Activated naive CD4-positive, alpha-beta T cell treated with anti-CD3 and anti-CD28 coated beads, Interleukin-2, amount 10 ng/mL, durations not matched to agents 7 days and 5 days (primary cell): ENCODE results near the gene KCTD13.
"Not testable (repeated sequence)": the region's sequence is repeated elsewhere in the genome, so short reads cannot be mapped to it uniquely, and the experiment has no call there.

Source experiments
- CTCF ChIA-PET: fragments of 350-600 bp; sonication (Branson Sonifier 250); formaldehyde crosslinking; loops from one replicate; lab custom pipeline; 2021; ENCODE audit warnings: antibody characterized with exemption; lab: Charles Lee
- DNase-seq: peaks from one replicate; pipeline ENCODE4 v3.0.0-alpha.2; 2020
- H3K27ac Mint-ChIP-seq: one replicate; pipeline ENCODE4 v1.8.0; 2021; ENCODE audit warnings: mild to moderate bottlenecking, moderate library complexity, mixed read lengths
- H3K27me3 Mint-ChIP-seq: one replicate; pipeline ENCODE4 v1.8.0; 2021; ENCODE audit warnings: mild to moderate bottlenecking, mixed read lengths
- H3K36me3 Mint-ChIP-seq: one replicate; pipeline ENCODE4 v1.8.0; 2021; ENCODE audit warnings: mixed read lengths
- H3K4me1 Mint-ChIP-seq: one replicate; pipeline ENCODE4 v1.8.0; 2021; ENCODE audit warnings: mixed read lengths
- H3K4me3 Mint-ChIP-seq: one replicate; pipeline ENCODE4 v1.8.0; 2021; ENCODE audit warnings: mild to moderate bottlenecking, moderate library complexity, mixed read lengths
- H3K9me3 Mint-ChIP-seq: one replicate; pipeline ENCODE4 v1.8.0; 2021; ENCODE audit warnings: mixed read lengths

Gene KCTD13

GRCh38 chr16:29961127-29961478, 35.1 kb upstream of the KCTD13 start:
- CTCF ChIA-PET, result interaction anchor here (0.6 to 1.9 kb wide), 3 partner anchors 13 to 70 kb away, joined by 3 to 9 read pairs (median 5); partner anchors contain the start of gene TAOK2
- Mint-ChIP-seq H3K4me3 (peak overlapping the region; percentile 88), H3K27me3 (peaks cover 8% of the 10 kb centered on the region), H3K4me1 (peaks cover 24% of the 10 kb centered on the region), H3K9me3 (no peaks in the 10 kb centered on the region), H3K27ac (peak overlapping the region; percentile 90), H3K36me3 (peaks cover 15% of the 10 kb centered on the region)
- DNase-seq, result no peak

DNA sequence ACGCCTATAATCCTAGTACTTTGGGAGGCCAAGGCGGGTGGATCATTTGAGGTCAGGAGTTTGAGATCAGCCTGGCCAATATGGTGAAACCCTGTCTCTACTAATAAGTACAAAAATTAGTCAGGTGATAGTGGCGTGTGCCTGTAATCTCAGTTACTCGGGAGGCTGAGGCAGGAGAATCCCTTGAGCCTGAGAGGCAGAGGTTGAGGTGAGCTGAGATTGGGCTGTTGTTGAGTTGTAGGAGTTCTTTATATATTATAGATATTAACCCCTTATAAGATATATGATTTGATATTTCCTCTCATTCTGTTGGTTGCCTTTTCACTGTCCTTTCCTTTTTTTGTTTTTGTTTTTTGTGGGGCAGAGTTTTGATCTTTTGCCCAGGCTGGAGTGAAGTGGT, 33.8 kb upstream of the KCTD13 start:
- Mint-ChIP-seq H3K4me1 (peaks cover 23% of the 10 kb centered on the region), H3K36me3 (peaks cover 11% of the 10 kb centered on the region)
- H3K27ac Mint-ChIP-seq, H3K4me3 Mint-ChIP-seq, H3K27me3 Mint-ChIP-seq, H3K9me3 Mint-ChIP-seq, DNase-seq, CTCF ChIA-PET: not testable (repeated sequence)

DNA sequence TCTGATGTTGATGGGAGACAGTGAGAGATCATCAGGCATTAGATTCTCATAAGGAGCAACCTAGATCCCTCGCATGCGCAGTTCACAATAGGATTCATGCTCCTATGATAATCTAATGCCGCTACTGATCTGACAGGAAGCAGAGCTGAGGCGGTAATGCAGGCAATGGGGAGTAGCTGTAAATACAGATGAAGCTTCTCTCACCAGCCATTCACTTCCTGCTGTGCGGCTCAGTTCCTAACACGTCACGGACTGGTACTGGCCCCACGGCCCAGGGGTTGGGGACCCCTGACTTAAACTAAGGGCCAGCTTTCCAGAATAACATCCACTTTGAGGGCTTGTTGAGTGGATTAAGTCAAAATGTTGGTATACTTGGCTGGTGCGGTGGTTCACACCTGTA, 33.3 kb upstream of the KCTD13 start:
- Mint-ChIP-seq H3K9me3 (no peaks in the 10 kb centered on the region), H3K27ac (peak overlapping the region; percentile 55), H3K4me1 (peaks cover 23% of the 10 kb centered on the region), H3K4me3 (no peak overlapping the region), H3K36me3 (peaks cover 8% of the 10 kb centered on the region), H3K27me3 (peaks cover 8% of the 10 kb centered on the region)
- CTCF ChIA-PET, result no interaction called here
- DNase-seq, result no peak

DNA sequence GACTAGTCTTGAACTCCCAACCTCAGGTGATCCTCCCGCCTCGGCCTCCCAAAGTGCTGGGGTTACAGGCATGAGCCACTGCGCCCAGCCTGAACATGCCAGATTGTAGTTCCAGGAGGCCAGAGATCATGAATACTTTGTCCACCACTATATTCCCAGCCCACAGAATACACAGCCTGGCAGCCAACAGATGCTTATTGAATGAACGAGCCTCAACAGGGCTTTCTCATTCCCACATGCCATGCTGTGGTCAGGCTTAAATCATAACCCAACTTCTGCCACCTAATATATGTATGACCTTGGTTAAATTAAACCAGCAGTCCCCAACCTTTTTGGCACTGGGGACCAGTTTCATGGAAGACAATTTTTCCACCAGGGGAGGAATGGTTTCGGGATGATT, 32.7 kb upstream of the KCTD13 start:
- CTCF ChIA-PET, result no interaction called here
- peaks cover 23% of the 10 kb centered on the region for H3K4me1 Mint-ChIP-seq

DNA sequence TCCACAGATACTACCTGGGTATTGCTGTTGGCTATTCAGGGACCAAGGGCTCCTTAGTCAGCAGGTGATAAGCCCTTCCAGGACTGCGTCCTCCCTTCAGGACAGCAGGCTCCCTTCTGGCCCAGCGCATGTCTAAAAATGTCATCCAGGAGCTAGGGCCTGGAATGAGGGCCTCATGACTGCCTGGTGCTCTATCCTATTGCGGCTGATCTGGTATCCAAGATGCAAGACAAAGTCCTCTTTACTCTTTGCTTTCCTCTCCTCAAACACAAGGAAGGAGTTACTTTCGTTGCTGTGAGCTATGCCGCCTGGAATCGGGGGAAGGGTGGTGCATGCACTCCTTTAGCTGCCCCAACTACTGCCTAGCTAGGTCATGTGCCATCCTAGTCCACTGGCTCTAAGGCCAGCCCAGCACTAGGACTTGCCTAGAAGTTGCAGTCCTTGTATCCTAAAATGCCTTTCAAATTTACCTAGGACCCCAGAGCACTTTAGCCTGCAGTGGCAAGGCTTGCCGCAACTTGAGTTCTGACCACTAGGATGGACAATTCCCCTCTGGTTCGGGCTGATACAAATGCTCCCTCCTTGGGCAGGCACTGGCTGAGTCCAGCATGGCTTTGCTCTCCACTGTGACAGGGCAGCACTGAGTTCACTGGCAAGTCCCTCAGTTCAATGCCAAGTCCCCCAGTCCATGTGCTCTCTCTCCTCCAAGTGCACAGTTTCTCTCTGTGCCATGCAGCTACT, 25.8 kb upstream of the KCTD13 start:
- no peaks in the 10 kb centered on the region for H3K4me1 Mint-ChIP-seq
- H3K27me3 Mint-ChIP-seq, result peaks cover 23% of the 10 kb centered on the region
- H3K36me3 Mint-ChIP-seq, result no peaks in the 10 kb centered on the region
- no peak overlapping the region for H3K4me3 Mint-ChIP-seq
- H3K27ac Mint-ChIP-seq, result no peak overlapping the region
- CTCF ChIA-PET, result interaction anchor here (0.8 kb wide), 1 partner anchor 8 kb away, joined by 4 read pairs; no protein-coding TSS in a partner anchor
- peaks cover 4% of the 10 kb centered on the region for H3K9me3 Mint-ChIP-seq
- DNase-seq, result no peak

More for the DNA sequence above, 32.7 kb upstream of the KCTD13 start:
- Mint-ChIP-seq H3K36me3 (peaks cover 8% of the 10 kb centered on the region), H3K27me3 (peaks cover 12% of the 10 kb centered on the region), H3K27ac (no peak overlapping the region), H3K9me3 (no peaks in the 10 kb centered on the region), H3K4me3 (no peak overlapping the region)
- DNase-seq, result no peak

DNA sequence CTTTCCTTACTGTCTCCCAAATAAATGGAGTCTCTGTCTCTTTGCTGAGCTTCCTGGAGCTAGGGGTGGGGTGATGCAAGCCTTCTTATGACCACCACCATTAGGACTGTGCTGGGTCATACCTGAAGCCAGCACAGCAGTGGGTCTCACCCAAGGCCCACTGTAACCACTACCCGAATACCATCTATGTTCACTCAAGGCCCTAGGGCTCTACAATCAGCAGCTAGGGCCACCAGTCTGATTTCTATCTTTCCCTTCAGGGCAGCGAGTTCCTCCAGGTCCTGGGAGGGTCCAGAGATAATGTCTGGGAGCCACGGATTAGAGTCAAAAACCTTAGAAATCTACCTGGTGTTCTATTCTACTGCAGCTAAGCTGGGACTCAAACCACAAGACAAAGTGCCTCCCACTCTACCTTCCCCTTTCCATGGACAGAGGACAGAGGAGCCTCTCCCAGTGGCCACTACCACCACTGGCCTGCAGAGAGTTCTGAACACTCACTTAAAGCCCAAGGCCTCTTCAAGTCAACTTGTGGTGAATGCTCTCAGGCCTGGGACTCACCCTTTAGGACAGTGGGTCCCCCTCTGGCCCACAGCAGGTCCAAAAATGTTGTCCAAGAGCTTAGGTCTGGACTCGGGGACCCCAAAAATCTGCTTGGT, 24.9 kb upstream of the KCTD13 start:
- H3K4me1 Mint-ChIP-seq, result no peaks in the 10 kb centered on the region
- DNase-seq, result no peak
- H3K36me3 Mint-ChIP-seq, result no peaks in the 10 kb centered on the region
- CTCF ChIA-PET, result interaction anchor here (0.8 kb wide), 1 partner anchor 7 kb away, joined by 4 read pairs; no protein-coding TSS in a partner anchor
- no peak overlapping the region for H3K27ac Mint-ChIP-seq
- no peak overlapping the region for H3K4me3 Mint-ChIP-seq
- H3K27me3 Mint-ChIP-seq, result peaks cover 22% of the 10 kb centered on the region
- H3K9me3 Mint-ChIP-seq, result peaks cover 4% of the 10 kb centered on the region

- H3K27me3 Mint-ChIP-seq, result peaks cover 25% of the 10 kb centered on the region
- peaks cover under 1% of the 10 kb centered on the region for H3K4me1 Mint-ChIP-seq
- H3K27ac Mint-ChIP-seq, result no peak overlapping the region
- no peaks in the 10 kb centered on the region for H3K36me3 Mint-ChIP-seq
- no peak overlapping the region for H3K4me3 Mint-ChIP-seq
- CTCF ChIA-PET, result interaction anchor here (0.8 kb wide), 1 partner anchor 58 kb away, joined by 3 read pairs; no protein-coding TSS in a partner anchor
- H3K9me3 Mint-ChIP-seq, result peaks cover 4% of the 10 kb centered on the region
- no peak for DNase-seq
These were observed 21.9 kb upstream of the KCTD13 start for GRCh38 chr16:29947897-29948296.

- Mint-ChIP-seq H3K9me3 (no peaks in the 10 kb centered on the region), H3K4me1 (peaks cover 4% of the 10 kb centered on the region), H3K4me3 (no peak overlapping the region), H3K36me3 (no peaks in the 10 kb centered on the region), H3K27ac (no peak overlapping the region), H3K27me3 (peaks cover 30% of the 10 kb centered on the region)
- CTCF ChIA-PET, result interaction anchor here (0.6 kb wide), 1 partner anchor 7 kb away, joined by 4 read pairs; no protein-coding TSS in a partner anchor
- DNase-seq, result no peak
These were observed 18.1 kb upstream of the KCTD13 start for GRCh38 chr16:29943846-29944799.

GRCh38 chr16:29940656-29941055, 14.6 kb upstream of the KCTD13 start:
- DNase-seq, result no peak
- no peaks in the 10 kb centered on the region for H3K9me3 Mint-ChIP-seq
- no peak overlapping the region for H3K27ac Mint-ChIP-seq

GRCh38 chr16:29931750-29932149, 5.7 kb upstream of the KCTD13 start:
- DNase-seq, H3K9me3 Mint-ChIP-seq, H3K27ac Mint-ChIP-seq, H3K36me3 Mint-ChIP-seq, H3K4me3 Mint-ChIP-seq: not testable (repeated sequence)
- Mint-ChIP-seq H3K4me1 (peaks cover 13% of the 10 kb centered on the region), H3K27me3 (peaks cover 33% of the 10 kb centered on the region)
- CTCF ChIA-PET, result interaction anchor here (0.6 kb wide), 1 partner anchor 29 kb away, joined by 3 read pairs; no protein-coding TSS in a partner anchor

More at GRCh38 chr16:29940656-29941055, 14.6 kb upstream of the KCTD13 start:
- Mint-ChIP-seq H3K36me3 (no peaks in the 10 kb centered on the region), H3K27me3 (peaks cover 44% of the 10 kb centered on the region), H3K4me1 (peaks cover 4% of the 10 kb centered on the region), H3K4me3 (no peak overlapping the region)
- CTCF ChIA-PET, result no interaction called here

- Mint-ChIP-seq H3K9me3 (no peaks in the 10 kb centered on the region), H3K27me3 (peaks cover 6% of the 10 kb centered on the region), H3K27ac (no peak overlapping the region), H3K4me3 (peak overlapping the region; percentile 81), H3K4me1 (peaks cover 37% of the 10 kb centered on the region), H3K36me3 (peaks cover 8% of the 10 kb centered on the region)
- DNase-seq, result no peak
- CTCF ChIA-PET, result interaction anchor here (0.7 to 1.3 kb wide), 3 partner anchors 78 to 225 kb away, joined by 3 to 4 read pairs (median 3); no protein-coding TSS in a partner anchor
These were observed 1.3 kb upstream of the KCTD13 start for GRCh38 chr16:29927070-29927905.

- peak overlapping the region; percentile 81 for H3K4me3 Mint-ChIP-seq
- H3K4me1 Mint-ChIP-seq, result peaks cover 37% of the 10 kb centered on the region
- H3K27me3 Mint-ChIP-seq, result peaks cover 4% of the 10 kb centered on the region
- no peaks in the 10 kb centered on the region for H3K9me3 Mint-ChIP-seq
- DNase-seq, result no peak
- peaks cover 8% of the 10 kb centered on the region for H3K36me3 Mint-ChIP-seq
- CTCF ChIA-PET, result interaction anchor here (0.7 to 1.3 kb wide), 4 partner anchors 78 to 224 kb away, joined by 3 to 4 read pairs (median 3); no protein-coding TSS in a partner anchor
- no peak overlapping the region for H3K27ac Mint-ChIP-seq
These were observed 656 bp upstream of the KCTD13 start for GRCh38 chr16:29926711-29927052.

DNA sequence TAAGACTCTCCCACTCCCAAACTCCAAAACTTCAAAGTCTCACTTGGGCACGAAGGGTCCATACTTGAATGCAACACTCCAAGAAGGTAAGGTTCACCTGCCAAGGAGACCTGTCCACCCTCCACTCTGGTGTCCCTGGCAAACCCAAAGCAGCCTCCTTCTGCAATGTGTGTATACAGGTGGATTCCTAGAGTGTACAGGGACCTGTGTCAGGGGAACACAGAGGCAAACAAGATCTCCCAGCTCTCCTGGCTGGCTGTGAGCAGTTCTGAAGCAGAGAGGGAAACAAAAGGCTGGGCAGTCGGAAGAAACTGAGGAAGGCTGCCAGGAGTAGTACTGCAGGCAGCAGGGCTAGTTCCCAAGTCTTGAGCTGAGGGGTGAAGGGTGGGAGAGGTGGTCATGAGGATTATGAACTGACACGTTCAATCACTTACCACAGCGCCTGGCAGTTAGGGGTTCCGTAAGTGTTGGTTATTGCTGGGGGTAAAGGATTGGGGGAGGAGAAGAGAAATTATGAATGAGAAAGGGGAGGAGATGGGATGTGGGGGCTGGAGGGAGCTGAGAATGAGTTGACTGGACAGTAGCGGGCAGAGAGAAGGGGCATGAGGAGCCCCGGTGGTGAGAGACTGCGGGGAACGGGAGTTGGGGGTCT, 795 bp downstream of the KCTD13 start:
- DNase-seq, result no peak
- CTCF ChIA-PET, result no interaction called here

More for the DNA sequence above, 795 bp downstream of the KCTD13 start:
- Mint-ChIP-seq H3K4me1 (peaks cover 37% of the 10 kb centered on the region), H3K27ac (peak overlapping the region; percentile 80), H3K36me3 (peaks cover 20% of the 10 kb centered on the region), H3K4me3 (peak overlapping the region; percentile 81), H3K9me3 (no peaks in the 10 kb centered on the region), H3K27me3 (peaks cover 4% of the 10 kb centered on the region)
